ENCODE results near the gene MME.

DNA sequence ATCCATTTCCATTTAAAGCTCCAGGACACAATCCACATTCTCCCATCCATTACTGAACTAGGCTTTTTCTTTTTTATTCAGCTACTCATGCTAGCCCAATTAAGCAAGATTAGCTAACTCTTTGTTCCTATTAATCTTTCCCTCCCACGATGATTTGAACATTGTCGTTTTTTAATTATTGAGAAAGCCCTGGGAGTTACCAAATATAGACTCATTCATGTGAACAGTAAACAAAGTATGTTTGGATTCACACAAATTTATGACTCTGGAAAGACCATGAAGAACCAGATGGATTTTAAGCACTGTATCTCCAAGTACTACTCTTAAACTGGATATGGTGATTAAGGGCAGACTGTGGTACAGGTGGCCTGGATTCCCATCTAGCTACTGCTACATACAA, 131.1 kb downstream of the MME start:
- TF ChIP-seq CTCF (IDR thresholded peaks at IDR 0.05) (no peak), ATF1 (CRISPR knock-in tag; IDR thresholded peaks at IDR 0.05) (no peak), ZNF232 (CRISPR knock-in tag; IDR thresholded peaks at IDR 0.05) (no peak), FOXP4 (CRISPR knock-in tag; IDR thresholded peaks at IDR 0.05) (no peak), ZNF512 (CRISPR knock-in tag; IDR thresholded peaks at IDR 0.05; ENCODE audit: borderline replicate concordance) (no peak)
- TF ChIP-seq, protein P1, sequence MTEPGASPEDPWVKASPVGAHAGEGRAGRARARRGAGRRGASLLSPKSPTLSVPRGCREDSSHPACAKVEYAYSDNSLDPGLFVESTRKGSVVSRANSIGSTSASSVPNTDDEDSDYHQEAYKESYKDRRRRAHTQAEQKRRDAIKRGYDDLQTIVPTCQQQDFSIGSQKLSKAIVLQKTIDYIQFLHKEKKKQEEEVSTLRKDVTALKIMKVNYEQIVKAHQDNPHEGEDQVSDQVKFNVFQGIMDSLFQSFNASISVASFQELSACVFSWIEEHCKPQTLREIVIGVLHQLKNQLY (CRISPR knock-in tag; IDR thresholded peaks at IDR 0.05), result no peak
- TF ChIP-seq, protein P2, sequence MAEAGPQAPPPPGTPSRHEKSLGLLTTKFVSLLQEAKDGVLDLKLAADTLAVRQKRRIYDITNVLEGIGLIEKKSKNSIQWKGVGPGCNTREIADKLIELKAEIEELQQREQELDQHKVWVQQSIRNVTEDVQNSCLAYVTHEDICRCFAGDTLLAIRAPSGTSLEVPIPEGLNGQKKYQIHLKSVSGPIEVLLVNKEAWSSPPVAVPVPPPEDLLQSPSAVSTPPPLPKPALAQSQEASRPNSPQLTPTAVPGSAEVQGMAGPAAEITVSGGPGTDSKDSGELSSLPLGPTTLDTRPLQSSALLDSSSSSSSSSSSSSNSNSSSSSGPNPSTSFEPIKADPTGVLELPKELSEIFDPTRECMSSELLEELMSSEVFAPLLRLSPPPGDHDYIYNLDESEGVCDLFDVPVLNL (CRISPR knock-in tag; IDR thresholded peaks at IDR 0.05; ENCODE audit: borderline replicate concordance, low read depth), result no peak

Data from WTC11 (cell line).